HG03175 (cell line): Measurements from ENCODE around the gene CEMIP.
"Not testable (repeated sequence)": the region's sequence is repeated elsewhere in the genome, so short reads cannot be mapped to it uniquely, and the experiment has no call there.

Experiments
- ATAC-seq: cut with Tn5 transposase; IDR thresholded peaks from one replicate; pipeline ENCODE4 v1.9.1; 2021; ENCODE audit warnings: mild to moderate bottlenecking, moderate library complexity; ENCODE audit not compliant: unreplicated experiment

Gene CEMIP

DNA sequence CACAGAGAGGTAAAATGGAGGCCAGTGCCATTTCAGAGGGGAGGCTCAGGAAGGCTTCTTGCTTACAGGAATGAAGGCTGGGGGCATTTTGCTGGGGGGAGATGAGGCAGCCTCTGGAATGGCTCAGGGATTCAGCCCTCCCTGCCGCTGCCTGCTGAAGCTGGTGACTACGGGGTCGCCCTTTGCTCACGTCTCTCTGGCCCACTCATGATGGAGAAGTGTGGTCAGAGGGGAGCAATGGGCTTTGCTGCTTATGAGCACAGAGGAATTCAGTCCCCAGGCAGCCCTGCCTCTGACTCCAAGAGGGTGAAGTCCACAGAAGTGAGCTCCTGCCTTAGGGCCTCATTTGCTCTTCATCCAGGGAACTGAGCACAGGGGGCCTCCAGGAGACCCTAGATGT is 170.6 kb downstream of the CEMIP start:
- no peak for ATAC-seq

DNA sequence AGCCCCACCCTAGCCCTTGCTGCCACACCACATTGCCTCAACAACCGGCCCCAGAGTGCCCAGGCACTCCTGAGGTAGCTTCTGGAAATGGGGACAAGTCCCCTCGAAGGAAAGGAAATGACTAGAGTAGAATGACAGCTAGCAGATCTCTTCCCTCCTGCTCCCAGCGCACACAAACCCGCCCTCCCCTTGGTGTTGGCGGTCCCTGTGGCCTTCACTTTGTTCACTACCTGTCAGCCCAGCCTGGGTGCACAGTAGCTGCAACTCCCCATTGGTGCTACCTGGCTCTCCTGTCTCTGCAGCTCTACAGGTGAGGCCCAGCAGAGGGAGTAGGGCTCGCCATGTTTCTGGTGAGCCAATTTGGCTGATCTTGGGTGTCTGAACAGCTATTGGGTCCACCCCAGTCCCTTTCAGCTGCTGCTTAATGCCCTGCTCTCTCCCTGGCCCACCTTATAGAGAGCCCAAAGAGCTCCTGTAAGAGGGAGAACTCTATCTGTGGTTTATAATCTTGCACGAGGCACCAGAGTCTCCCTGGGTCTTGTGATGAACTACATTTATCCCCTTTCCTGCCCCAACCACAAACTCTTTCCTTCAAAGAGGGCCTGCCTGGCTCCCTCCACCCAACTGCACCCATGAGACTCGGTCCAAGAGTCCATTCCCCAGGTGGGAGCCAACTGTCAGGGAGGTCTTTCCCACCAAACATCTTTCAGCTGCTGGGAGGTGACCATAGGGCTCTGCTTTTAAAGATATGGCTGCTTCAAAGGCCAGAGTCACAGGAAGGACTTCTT is 171.3 kb downstream of the CEMIP start:
- ATAC-seq: no peak

DNA sequence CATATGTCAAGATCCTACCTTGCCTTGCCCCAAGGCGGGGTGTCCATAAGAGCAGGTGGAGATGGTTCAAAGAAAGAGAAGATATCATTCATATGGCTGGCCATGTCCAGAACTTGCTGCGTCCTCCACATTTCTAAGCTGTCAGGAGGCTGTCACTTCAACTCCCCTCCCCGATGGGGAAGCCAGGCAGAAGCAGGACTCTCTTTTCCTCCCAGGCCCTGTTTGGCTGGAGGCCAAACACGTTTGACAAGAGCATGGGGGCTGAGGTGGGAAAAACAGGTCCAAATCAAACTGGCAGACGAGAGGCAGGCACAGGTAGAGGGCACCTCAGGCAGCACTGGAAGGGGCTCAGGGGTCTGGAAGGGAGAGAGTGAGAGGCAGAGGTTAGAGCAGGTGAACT is 172.8 kb downstream of the CEMIP start:
- ATAC-seq: no peak

DNA sequence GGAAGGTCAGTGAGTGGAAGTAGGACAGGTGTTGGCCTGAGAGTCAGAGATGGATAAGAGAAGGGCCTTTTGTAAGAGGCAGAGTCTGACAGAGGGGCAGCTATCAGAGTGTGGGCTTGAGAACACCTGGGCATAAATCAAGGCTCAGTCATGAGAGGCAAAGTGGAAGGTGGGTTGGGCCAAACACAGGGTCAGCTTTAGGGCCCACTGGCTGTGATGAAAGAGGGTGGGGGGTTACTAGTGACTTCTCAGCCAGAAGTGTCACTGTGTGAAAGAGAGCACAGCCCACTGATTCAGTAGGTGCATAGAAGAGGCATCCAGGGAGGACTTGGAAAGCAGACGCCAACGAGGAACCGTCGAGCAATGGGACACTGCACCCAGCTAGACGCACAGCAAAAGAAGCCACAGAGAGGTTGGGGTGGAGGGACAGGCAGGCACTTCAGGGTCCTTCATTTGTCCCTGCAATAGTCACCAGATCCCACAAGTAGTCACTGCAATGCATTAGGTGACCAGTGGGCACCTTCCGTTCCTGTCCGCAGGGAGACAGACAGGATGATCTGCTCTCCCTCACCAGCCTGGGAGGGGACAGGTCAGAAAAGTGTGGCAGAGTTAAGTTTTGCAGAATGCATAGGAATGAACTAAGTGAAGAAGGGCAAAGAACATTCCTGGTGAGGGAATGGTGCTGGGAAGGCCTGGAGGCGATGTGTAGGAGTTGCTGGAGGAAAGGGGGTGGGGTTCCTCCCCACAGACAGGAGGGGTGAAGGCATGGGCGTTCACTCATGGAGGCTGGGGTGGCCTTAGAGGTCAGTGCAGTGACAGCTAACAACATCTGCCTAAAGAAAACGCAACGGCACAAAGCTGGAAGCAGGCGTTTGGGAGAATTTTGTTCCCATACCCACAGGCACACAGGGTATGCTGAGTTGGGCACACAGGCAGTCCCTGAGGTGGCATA is 174.1 kb downstream of the CEMIP start:
- no peak for ATAC-seq

DNA sequence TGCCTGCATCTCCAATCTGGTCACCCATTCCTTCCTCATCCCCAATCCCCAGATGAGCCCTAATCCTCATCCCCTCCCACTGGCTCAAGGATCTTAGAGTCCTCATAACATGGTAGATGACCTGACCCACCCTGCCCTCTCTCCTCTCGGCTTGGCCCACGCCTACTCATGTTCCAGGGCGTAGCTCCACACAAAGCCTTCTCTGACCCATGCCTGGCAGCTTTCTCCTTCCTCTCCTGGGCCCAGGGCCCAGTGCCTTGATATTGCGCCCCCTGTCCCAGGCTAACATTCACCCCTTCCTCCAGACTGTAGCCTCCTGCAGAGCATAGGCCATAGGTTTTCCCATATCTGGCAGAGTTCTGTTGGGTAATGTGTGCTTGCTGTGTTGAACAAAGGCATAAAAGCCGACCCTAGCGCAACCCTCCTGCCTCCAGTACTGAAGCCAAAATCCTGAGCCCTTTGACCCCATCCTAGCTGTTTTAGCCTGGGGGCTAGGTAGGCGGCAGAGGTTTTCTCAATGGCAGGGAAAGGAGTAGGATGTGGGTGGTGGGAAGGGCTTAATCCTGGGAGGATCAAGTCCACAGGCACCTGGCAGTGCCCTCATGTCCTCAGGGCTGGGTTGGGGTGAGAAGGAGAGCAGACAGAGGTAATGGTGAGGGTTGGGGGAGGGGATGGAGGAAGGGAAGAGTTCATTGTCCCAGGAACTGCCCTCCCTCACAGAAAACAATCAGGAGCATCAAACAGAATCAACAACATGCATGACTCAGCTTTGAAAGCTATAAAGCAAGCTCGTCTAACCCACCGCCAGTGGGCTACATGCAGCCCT is 175.0 kb downstream of the CEMIP start:
- ATAC-seq: no peak

DNA sequence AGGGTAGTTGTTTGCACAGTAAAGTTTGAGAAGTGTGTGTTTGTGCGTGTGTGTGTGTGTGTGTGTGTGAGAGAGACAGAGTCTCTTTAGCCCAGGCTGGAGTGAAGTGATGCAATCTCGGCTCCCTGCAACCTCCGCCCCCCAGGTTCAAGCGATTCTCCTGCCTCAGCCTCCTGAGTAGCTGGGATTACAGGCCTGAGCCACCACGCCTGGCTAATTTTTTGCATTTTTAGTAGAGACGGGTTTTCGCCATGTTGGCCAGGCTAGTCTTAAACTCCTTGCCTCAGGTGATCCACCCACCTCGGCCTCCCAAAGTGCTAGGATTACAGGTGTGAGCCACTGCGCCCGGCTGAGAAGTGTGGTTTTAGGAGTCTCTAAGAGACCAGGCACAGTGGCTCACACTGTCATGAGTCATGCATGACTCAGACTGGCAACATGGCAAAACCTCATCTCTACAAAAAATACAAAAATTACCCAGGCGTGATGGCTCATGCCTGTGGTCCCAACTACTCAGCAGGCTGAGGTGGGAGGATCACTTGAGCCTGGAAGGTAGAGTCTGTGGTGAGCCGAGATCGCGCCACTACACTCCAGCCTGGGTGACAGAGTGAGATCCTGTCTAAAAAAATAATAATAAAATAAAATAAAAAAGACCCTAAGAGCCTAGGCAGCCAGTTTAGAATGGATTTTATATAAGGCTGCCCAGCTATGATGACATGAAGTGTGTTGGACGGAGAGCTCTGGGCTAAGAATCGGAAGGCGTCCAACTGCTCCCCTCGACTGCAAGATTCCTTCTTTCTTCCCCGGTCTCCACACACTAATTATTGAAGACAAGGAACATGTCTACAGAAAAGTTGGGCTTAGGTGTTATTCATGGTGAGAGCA is 176.6 kb downstream of the CEMIP start:
- ATAC-seq: not testable (repeated sequence)

DNA sequence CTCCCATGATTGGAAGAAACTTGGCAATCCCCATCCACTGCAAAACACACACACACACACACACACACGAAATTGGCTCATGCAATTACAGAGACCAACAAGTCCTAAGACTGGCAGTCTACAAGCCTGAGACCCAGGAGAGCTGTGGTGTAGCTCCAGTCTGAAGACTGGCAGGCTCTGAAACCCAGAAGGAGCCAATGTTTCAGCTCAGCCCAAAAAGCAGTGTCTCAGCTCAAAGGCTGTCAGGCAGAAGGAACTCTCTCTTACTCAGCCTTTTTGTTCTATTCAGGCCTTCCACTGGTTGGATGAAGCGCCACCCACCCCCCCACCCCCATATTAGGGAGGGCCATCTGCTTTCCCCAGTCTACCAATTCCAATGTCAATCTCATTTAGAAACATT is 178.4 kb downstream of the CEMIP start:
- no peak for ATAC-seq

DNA sequence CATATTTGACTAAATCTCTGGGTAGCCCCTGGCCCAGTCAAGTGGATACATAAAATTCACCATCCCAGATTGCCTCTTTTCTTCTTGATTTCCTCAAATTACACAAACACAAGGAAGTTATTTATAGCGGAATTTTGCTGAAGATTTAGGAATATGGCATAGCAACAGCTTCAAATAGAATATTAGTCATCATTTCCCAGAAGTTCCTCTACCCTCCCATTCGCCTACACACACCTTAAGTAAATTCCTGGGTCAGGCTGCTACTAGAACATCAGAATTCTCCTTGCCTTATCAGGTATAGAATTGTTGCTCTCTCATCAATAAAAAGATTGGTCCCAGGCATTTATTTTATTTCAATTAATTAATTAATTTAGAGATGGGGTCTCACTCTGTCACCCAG is 178.8 kb downstream of the CEMIP start:
- ATAC-seq: no peak

DNA sequence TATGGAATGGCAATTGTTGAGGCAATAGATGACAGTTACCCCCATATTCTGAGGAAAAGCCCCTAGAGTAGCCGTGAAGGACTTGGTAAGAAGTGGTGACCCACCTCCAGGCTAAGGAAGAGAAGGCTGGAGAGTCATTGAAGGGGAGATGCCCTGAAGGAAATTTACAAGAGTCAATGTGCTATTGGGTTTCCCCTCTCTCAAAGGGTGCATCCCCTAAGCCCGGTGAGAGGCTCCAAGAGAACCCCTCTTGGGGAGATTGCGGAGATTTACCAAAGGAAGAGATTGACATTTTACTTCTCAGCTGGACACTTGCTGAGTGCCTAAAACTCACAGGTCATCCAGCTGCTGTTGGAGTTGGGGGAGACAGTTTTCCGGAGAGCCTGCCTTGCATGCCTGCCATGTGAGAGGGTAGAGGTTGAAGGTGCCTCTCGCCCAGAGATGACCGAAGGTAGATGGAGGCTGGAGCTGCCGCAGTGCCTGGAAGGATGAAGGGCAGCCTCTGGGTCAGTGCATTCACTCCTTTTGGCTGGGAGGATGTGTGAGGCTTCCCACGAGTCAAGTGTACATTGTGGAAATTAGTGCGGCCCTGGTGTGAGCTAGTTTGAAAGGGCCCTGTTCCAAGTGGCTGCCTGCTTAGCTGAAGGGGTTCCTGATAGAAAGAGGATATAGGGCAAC is 179.8 kb downstream of the CEMIP start:
- ATAC-seq: no peak

DNA sequence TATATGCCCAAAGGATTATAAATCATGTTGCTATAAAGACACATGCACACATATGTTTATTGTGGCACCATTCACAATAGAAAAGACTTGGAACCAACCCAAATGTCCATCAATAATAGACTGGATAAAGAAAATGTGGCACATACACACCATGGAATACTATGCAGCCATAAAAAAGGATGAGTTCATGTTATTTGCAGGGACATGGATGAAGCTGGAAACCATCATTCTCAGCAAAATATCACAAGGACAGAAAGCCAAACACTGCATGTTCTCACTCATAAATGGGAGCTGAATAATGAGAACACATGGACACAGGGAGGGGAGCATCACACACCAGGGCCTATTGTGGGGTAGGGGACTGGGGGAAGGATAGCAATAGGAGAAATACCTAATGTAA is 186.3 kb downstream of the CEMIP start:
- ATAC-seq: not testable (repeated sequence)

DNA sequence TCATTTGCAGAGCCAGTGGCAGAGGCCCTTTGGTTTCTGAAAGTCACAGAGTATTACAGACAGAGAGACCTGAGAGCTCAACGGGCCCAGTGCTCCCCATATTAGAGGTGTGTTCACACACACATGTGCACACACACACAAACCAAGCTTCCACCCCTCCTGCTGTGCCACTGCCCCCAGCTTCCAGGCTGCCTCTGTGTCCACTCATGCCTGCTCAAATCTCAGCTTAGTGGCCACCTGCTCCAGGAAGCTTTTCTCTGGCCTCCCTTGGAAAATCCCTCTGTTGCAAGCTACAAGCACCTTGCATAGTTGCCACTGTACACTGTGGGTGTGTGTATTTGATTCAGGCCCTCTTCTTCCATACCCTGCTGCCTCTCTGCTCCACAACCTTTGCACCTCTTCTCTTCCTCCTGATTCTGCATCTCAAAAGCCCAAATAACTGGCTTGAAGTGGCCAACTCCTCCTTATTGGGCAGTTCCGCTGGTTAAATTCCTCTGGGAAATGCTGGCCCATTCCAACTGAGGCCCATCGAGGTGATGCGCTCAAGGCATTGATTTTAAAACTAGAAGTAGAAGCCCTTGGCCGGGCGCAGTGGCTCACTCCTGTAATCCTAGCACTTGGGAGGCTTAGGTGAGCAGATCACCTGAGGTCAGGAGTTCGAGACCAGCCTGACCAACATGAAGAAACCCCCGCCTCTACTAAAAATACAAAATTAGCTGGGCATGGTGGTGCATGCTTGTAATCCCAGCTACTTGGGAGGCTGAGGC is 187.4 kb downstream of the CEMIP start:
- no peak for ATAC-seq

DNA sequence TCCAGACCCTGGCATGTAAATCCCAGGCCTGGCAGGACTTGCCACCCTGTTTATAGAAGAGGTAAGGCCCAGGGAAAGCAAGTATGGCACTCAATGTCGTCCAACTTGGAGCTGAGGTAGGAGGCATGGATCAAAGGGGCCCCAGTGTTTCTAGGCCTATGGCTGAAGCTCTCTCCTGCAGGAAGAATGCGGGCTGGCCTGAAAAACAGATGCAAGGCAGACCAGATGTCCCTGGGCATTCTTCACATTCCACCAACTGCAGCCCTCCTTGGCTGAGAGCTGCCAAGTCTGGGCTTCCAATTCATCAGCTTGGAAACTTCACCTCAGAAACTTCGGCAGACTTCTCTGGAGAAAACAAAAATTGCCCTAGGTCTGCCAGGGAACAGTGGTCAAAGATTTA is 188.3 kb downstream of the CEMIP start:
- ATAC-seq: no peak

DNA sequence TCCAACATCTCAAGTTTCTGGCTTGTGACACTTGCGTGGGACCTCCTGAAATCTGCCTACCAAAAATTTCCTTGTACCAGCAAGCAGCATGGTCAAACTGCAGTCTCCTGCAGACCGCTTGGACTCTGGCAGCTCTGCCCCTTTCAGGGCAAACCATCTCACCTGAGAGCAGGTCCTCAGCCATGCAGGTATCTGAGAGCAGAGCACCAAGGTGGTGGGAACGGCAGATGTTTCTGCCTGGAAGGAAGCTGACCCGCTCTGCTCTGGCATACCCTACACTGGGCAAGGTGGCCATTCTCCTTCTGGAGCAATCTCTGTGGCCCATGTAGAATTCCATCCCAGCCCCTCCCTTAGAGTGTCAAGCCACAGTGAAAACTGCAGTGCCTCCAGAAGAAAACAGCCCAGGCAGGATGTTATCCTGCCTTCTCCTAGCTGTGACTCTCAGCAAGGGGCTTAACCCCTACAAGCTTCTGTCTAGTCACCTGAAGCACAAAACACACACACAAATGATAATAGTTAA is 188.9 kb downstream of the CEMIP start:
- no peak for ATAC-seq

DNA sequence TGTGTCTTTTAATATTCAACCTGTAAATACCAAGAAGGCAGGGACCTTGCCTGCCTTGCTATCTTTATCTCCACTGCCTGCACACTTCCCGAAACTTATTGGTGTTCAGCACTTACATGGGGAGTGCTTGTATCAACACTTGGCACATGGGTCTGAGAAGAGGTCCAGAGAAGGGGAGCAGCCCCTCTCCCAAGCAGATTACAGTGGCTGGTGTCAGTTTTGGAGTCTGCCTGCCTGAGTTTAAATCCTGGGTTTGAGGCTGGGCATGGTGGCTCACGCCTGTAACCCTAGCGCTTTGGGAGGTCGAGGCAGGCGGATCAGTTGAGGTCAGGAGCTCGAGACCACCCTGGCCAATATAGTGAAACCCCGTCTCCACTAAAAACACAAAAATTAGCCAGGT is 190.1 kb downstream of the CEMIP start:
- ATAC-seq: no peak

DNA sequence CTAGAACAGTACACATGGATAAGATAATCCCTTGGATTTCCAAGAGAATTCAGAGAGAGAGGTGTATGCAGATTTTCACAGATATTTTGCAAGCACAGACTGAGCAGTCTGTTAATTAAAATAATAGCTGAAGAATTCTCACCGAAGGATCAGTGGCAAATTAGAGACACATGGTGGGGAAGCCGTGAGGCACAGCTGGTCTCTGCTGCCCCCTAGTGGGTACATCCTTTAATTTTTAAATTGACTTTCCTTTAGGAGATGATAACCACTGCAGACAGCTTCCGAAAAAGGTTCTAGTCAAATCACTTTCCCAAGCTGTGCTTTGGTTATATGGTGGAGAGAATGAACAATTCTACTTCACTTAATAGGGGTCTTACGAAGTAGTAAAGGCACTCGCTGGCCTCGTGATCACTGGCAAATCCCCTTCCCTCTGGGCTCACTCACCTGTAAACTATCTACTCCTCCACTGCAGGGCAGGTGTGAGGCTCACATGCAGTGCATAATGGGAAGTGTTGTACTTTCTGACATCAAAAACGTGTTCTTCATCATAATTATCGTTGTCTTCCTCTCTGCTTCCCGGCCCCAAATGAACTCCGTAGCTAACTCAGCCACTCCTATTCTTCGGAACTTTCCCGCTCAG is 191.0 kb downstream of the CEMIP start:
- peak; percentile 67 for ATAC-seq

DNA sequence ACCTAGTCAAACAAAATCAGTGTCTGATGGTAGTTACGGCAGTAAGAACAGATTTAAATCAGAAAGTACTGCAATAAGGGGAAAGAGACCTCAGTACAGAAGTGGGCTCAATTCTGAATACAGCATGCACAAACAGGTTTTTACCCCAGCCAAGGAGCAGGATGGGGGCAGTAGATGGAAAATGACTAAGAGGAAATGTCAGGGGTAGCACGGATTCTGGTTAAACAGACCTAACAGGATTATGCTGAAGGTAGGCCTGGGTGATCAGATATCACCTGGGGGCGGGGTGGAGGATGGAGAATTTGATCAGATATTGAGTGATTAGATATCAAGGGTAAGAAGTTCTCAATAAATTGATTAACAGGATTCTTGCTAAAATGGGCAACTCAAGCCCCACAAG is 191.5 kb downstream of the CEMIP start:
- ATAC-seq: no peak

DNA sequence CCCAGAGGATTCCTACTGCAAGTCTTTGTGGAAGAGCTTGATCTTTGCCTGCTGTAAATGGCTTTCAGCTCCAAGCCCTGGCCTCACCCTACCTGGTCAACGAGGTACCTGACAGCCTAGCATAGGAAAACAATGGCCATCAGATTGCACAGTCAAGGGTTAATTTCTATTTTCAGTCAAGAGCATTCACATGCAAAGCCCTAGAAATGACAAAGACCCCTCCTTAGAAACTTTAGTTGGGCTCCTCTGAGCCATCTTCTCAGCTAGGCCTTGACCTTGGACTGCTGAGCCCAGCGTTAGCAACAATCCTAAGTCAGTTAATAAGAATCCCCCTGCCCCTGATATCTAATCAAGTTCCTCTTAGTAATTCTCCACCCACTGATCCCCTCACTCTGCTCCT is 192.0 kb downstream of the CEMIP start:
- ATAC-seq: no peak

DNA sequence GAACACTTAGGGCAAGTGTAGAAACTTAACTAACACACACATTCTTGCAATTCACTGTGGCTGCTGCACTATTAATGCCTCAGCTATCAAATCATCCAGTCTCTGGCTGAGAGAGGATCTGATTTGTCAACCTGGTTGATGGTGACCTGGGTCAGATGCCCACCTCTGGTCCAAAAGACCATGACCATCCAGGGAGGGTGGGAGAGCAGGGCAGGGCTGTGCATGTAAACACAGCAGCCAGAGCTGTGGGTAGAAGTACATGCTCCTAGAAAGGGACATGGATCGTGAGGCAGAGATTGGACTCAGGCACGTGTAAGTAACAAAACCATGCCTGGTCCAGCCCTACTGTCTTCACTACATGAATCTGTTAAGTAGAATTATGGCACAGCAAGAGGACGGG is 193.1 kb downstream of the CEMIP start:
- ATAC-seq: no peak
